Smooth muscle cell (in vitro differentiated cells): ENCODE measurements around the gene BIN1. TPM values are rescaled to one million over a fixed set of nuclear protein-coding genes. Genes with fewer than 3 reads are reported as not detected.

Experiments
- DNase-seq: peaks from one replicate; lab custom pipeline; 2025; ENCODE audit not compliant: unreplicated experiment; lab: John Stamatoyannopoulos, UW
- H2AFZ ChIP-seq: fragments of 200-600 bp; sonication (generic); 2 replicates; pipeline ENCODE4 v1.6.0; 2016; ENCODE audit warnings: antibody characterized with exemption, low read depth, mild to moderate bottlenecking
- H3F3A ChIP-seq: fragments of 200-600 bp; sonication (generic); 2 replicates; pipeline ENCODE4 v1.6.0; 2017; ENCODE audit warnings: antibody characterized with exemption, low read depth
- H3K27ac ChIP-seq: fragments of 200-600 bp; sonication (generic); 2 replicates; pipeline ENCODE4 v1.5.1; 2016; ENCODE audit warnings: low read depth, mild to moderate bottlenecking
- H3K27me3 ChIP-seq: fragments of 200-600 bp; sonication (generic); 2 replicates; pipeline ENCODE4 v1.6.1; 2016; ENCODE audit warnings: low read depth, mild to moderate bottlenecking
- H3K36me3 ChIP-seq: fragments of 200-600 bp; sonication (generic); 2 replicates; pipeline ENCODE4 v1.5.1; 2016; ENCODE audit warnings: low read depth
- H3K4me1 ChIP-seq: fragments of 200-600 bp; sonication (generic); 2 replicates; pipeline ENCODE4 v1.5.1; 2016; ENCODE audit warnings: low read depth
- H3K4me2 ChIP-seq: fragments of 200-600 bp; sonication (generic); 2 replicates; pipeline ENCODE4 v1.6.0; 2016; ENCODE audit warnings: mild to moderate bottlenecking
- H3K4me3 ChIP-seq: fragments of 200-600 bp; sonication (generic); 2 replicates; pipeline ENCODE4 v1.5.1; 2016; ENCODE audit warnings: mild to moderate bottlenecking
- H3K79me2 ChIP-seq: fragments of 200-600 bp; sonication (generic); 2 replicates; pipeline ENCODE4 v1.6.0; 2016; ENCODE audit warnings: low read depth, mild to moderate bottlenecking
- H3K9ac ChIP-seq: fragments of 200-600 bp; sonication (generic); 2 replicates; pipeline ENCODE4 v1.6.0; 2016; ENCODE audit warnings: low read depth
- H3K9me3 ChIP-seq: fragments of 200-600 bp; sonication (generic); replicated peaks from 2 replicates; pipeline ENCODE4 v1.5.1; 2016; ENCODE audit warnings: low read depth
- H4K20me1 ChIP-seq: fragments of 200-600 bp; sonication (generic); 2 replicates; pipeline ENCODE4 v1.6.0; 2016; ENCODE audit warnings: low read depth
- CTCF ChIP-seq: fragments of 200-600 bp; sonication (generic); IDR thresholded peaks from 2 replicates; pipeline ENCODE4 v1.5.1; 2017; ENCODE audit warnings: borderline replicate concordance, mild to moderate bottlenecking, antibody characterized with exemption; ENCODE audit not compliant: insufficient read depth, poor library complexity, severe bottlenecking
- WGBS: methylation state at CpG from one replicate; pipeline ENCODE4 v1.1.7; 2016; ENCODE audit warnings: low lambda C conversion rate; 5-methylcytosine and 5-hydroxymethylcytosine counted together
- polyA plus RNA-seq: library from polyadenylated mRNA; unstranded; fragments of >200 nt; fragmentation: Nextera tagmentation; extraction: Ambion mirVana; gene quantifications from 2 replicates; pipeline ENCODE4 v1.2.1, GENCODE V29; 2016
- total RNA-seq: library from RNA; depleted of rRNA; stranded (reverse); fragments of >200 nt; gene quantifications from 2 replicates; pipeline ENCODE4 v1.2.3, GENCODE V29; 2014

BIN1 gene
- total and polyA plus RNA-seq, 2 experiments from 2014 or later: 25.4 to 32.4 TPM

DNA sequence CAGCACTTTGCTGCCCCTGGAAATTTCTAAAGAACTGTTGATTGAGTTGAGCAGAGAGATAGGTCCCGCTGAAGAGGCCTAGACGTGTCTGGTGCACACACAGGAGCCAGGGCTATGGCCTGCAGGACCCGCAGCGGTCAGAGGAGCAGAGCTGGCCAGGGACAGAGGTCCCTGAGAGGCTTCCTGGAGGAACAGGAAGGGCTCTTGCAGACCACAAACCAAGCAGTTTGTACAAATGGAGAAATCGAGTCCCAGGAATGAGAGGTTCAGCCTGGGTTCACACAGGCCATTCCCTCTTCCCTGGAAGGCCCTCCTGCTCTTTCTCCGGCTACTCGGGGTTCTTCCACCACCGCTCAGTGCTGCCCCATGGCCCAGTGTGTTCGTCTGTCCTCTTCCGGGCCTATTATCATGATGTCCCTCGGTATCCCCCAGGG, 1.2 kb upstream of the BIN1 start:
- H3K4me2 ChIP-seq: peak overlapping the region; percentile 99
- H3K4me3 ChIP-seq: peak overlapping the region; percentile 72
- H2AFZ ChIP-seq: peak overlapping the region; percentile 97

GRCh38 chr2:127107622-127107999, 657 bp upstream of the BIN1 start:
- Histone ChIP-seq H3K9me3 (no peaks in the 10 kb centered on the region), H3K27ac (peak overlapping the region; percentile 23), H3K9ac (peak overlapping the region; percentile 51), H4K20me1 (peaks cover 5% of the 10 kb centered on the region), H3K4me3 (peak overlapping the region; percentile 72), H3K36me3 (no peaks in the 10 kb centered on the region), H3K4me1 (peaks cover 33% of the 10 kb centered on the region), H3K27me3 (peaks cover 3% of the 10 kb centered on the region), H3K79me2 (peaks cover 24% of the 10 kb centered on the region), H2AFZ (peak overlapping the region; percentile 97), H3K4me2 (peak overlapping the region; percentile 99), H3F3A (peaks cover 19% of the 10 kb centered on the region)
- WGBS: 11% methylated on average over 17 of the region's 17 CpGs
- no peak for TF ChIP-seq CTCF
- DNase-seq: no peak

More for the DNA sequence above, 1.2 kb upstream of the BIN1 start:
- Histone ChIP-seq H3K4me1 (peaks cover 29% of the 10 kb centered on the region), H3K9me3 (no peaks in the 10 kb centered on the region), H3K9ac (no peak overlapping the region), H3K27me3 (peaks cover 6% of the 10 kb centered on the region), H3K36me3 (no peaks in the 10 kb centered on the region), H3K27ac (peak overlapping the region; percentile 2), H4K20me1 (peaks cover under 1% of the 10 kb centered on the region), H3K79me2 (peaks cover 19% of the 10 kb centered on the region), H3F3A (peaks cover 19% of the 10 kb centered on the region)
- 92% methylated on average over 11 of the region's 11 CpGs for WGBS
- no peak for TF ChIP-seq CTCF
- DNase-seq: no peak

- H3K27ac ChIP-seq: peak overlapping the region; percentile 78
- no peaks in the 10 kb centered on the region for H3K27me3 ChIP-seq
- peak overlapping the region; percentile 97 for H2AFZ ChIP-seq
- peaks cover 19% of the 10 kb centered on the region for H3F3A ChIP-seq
- peaks cover 13% of the 10 kb centered on the region for H4K20me1 ChIP-seq
- peaks cover 33% of the 10 kb centered on the region for H3K4me1 ChIP-seq
- no peaks in the 10 kb centered on the region for H3K9me3 ChIP-seq
- H3K9ac ChIP-seq: peak overlapping the region; percentile 76
- no peak for DNase-seq
- peak overlapping the region; percentile 99 for H3K4me2 ChIP-seq
- WGBS: under 1% methylated on average over 44 of the region's 45 CpGs
- H3K79me2 ChIP-seq: peaks cover 34% of the 10 kb centered on the region
- TF ChIP-seq CTCF: no peak
- H3K4me3 ChIP-seq: peak overlapping the region; percentile 72
- no peaks in the 10 kb centered on the region for H3K36me3 ChIP-seq
Observed at GRCh38 chr2:127106457-127106990, 430 bp downstream of the BIN1 start.
